ENCODE measurements around the gene MVB12B.

Gene MVB12B

GRCh38 chr9:126436545-126437267, 110.1 kb downstream of the MVB12B start:
- Histone ChIP-seq H3K4me3 (ENCODE audit: low read depth, low read length) (no peak overlapping the region), H3K27me3 (ENCODE audit: insufficient read depth, low read depth, severe bottlenecking) (no peaks in the 10 kb centered on the region), H3K36me3 (no peaks in the 10 kb centered on the region; the same call in 1 of the 2 replicates), H3K27ac (no peak overlapping the region), H3K9me3 (ENCODE audit: severe bottlenecking) (no peaks in the 10 kb centered on the region)
- no peak for DNase-seq
- TF ChIP-seq CTCF (IDR thresholded peaks at IDR 0.05; ENCODE audit: low read depth, low read length) = no peak

GRCh38 chr9:126437268-126437666, 110.6 kb downstream of the MVB12B start:
- Histone ChIP-seq H3K27me3 (ENCODE audit: insufficient read depth, low read depth, severe bottlenecking) (no peaks in the 10 kb centered on the region), H3K27ac (no peak overlapping the region), H3K36me3 (peaks cover 2% of the 10 kb centered on the region; the same call in 1 of the 2 replicates), H3K4me3 (ENCODE audit: low read depth, low read length) (no peak overlapping the region), H3K9me3 (ENCODE audit: severe bottlenecking) (no peaks in the 10 kb centered on the region)
- TF ChIP-seq CTCF (IDR thresholded peaks at IDR 0.05; ENCODE audit: low read depth, low read length) = no peak
- DNase-seq = no peak

GRCh38 chr9:126437701-126438100, 111.1 kb downstream of the MVB12B start:
- TF ChIP-seq CTCF (IDR thresholded peaks at IDR 0.05; ENCODE audit: low read depth, low read length) = no peak
- DNase-seq = no peak
- H3K27ac ChIP-seq = no peak overlapping the region

GRCh38 chr9:126438741-126439401, 112.2 kb downstream of the MVB12B start:
- Histone ChIP-seq H3K4me3 (ENCODE audit: low read depth, low read length) (no peak overlapping the region), H3K27me3 (ENCODE audit: insufficient read depth, low read depth, severe bottlenecking) (no peaks in the 10 kb centered on the region), H3K27ac (peak overlapping the region; percentile 58), H3K36me3 (peaks cover 3% of the 10 kb centered on the region; the same call in 1 of the 2 replicates), H3K9me3 (ENCODE audit: severe bottlenecking) (no peaks in the 10 kb centered on the region)
- no peak for TF ChIP-seq CTCF (IDR thresholded peaks at IDR 0.05; ENCODE audit: low read depth, low read length)
- peak; percentile 53 for DNase-seq

More at GRCh38 chr9:126437701-126438100, 111.1 kb downstream of the MVB12B start:
- Histone ChIP-seq H3K27me3 (ENCODE audit: insufficient read depth, low read depth, severe bottlenecking) (no peaks in the 10 kb centered on the region), H3K4me3 (ENCODE audit: low read depth, low read length) (no peak overlapping the region), H3K36me3 (peaks cover 3% of the 10 kb centered on the region; the same call in 1 of the 2 replicates), H3K9me3 (ENCODE audit: severe bottlenecking) (no peaks in the 10 kb centered on the region)

- DNase-seq = no peak
- no peaks in the 10 kb centered on the region for H3K9me3 ChIP-seq (ENCODE audit: severe bottlenecking)
- peaks cover 3% of the 10 kb centered on the region; the same call in 1 of the 2 replicates for H3K36me3 ChIP-seq
- no peak overlapping the region for H3K4me3 ChIP-seq (ENCODE audit: low read depth, low read length)
- H3K27ac ChIP-seq = peak overlapping the region; percentile 58
- H3K27me3 ChIP-seq (ENCODE audit: insufficient read depth, low read depth, severe bottlenecking) = no peaks in the 10 kb centered on the region
- no peak for TF ChIP-seq CTCF (IDR thresholded peaks at IDR 0.05; ENCODE audit: low read depth, low read length)
Observed at GRCh38 chr9:126439402-126439765, 112.8 kb downstream of the MVB12B start.
